Mesendoderm (in vitro differentiated cells): ENCODE measurements around the gene LMF1.

Experiments used
- DNase-seq: peaks from one replicate; pipeline ENCODE4 v3.0.0; 2013
- H2AK5ac ChIP-seq: 2 replicates; pipeline ENCODE4 v1.6.1; 2013; ENCODE audit warnings: low read length, inconsistent platforms
- H2BK120ac ChIP-seq: 2 replicates; pipeline ENCODE4 v1.6.1; 2013; ENCODE audit warnings: low read depth, mild to moderate bottlenecking, low read length, moderate library complexity, mixed read lengths
- H2BK15ac ChIP-seq: replicated peaks from 2 replicates; pipeline ENCODE4 v1.6.1; 2013; ENCODE audit warnings: low read depth, mild to moderate bottlenecking, moderate library complexity
- H2BK5ac ChIP-seq: 2 replicates; pipeline ENCODE4 v1.6.1; 2013; ENCODE audit warnings: low read length, inconsistent platforms
- H3K18ac ChIP-seq: 2 replicates; pipeline ENCODE4 v1.6.1; 2013; ENCODE audit warnings: mild to moderate bottlenecking, low read length, mixed read lengths
- H3K23ac ChIP-seq: one replicate; pipeline ENCODE4 v1.6.1; 2013; ENCODE audit warnings: low read length
- H3K27ac ChIP-seq: 2 replicates; pipeline ENCODE4 v1.5.1; 2013; ENCODE audit warnings: low read depth, mild to moderate bottlenecking, inconsistent platforms, low read length, moderate library complexity
- H3K27me3 ChIP-seq: 2 replicates; pipeline ENCODE4 v1.6.1; 2013; ENCODE audit warnings: low read length, control low read depth, mild to moderate bottlenecking, inconsistent platforms; ENCODE audit not compliant: insufficient read depth, poor library complexity
- H3K36me3 ChIP-seq: 2 replicates; pipeline ENCODE4 v1.6.1; 2013; ENCODE audit warnings: low read length, inconsistent platforms; ENCODE audit not compliant: control insufficient read depth, insufficient read depth
- H3K4ac ChIP-seq: one replicate; pipeline ENCODE4 v1.6.1; 2013; ENCODE audit warnings: low read depth, mild to moderate bottlenecking, low read length, moderate library complexity
- H3K4me1 ChIP-seq: 2 replicates; pipeline ENCODE4 v1.6.1; 2013; ENCODE audit warnings: low read depth, low read length, inconsistent platforms; ENCODE audit not compliant: control insufficient read depth
- H3K4me2 ChIP-seq: 2 replicates; pipeline ENCODE4 v1.6.1; 2013; ENCODE audit warnings: low read length
- H3K4me3 ChIP-seq: 2 replicates; pipeline ENCODE4 v1.5.1; 2013; ENCODE audit warnings: mild to moderate bottlenecking, low read length
- H3K56ac ChIP-seq: one replicate; pipeline ENCODE4 v1.6.1; 2013; ENCODE audit warnings: low read length
- H3K79me1 ChIP-seq: 2 replicates; pipeline ENCODE4 v1.6.1; 2013; ENCODE audit warnings: low read length, inconsistent platforms
- H3K79me2 ChIP-seq: 2 replicates; pipeline ENCODE4 v1.6.1; 2013; ENCODE audit warnings: mild to moderate bottlenecking, low read length; ENCODE audit not compliant: control insufficient read depth, insufficient read depth
- H3K9ac ChIP-seq: 2 replicates; pipeline ENCODE4 v1.6.1; 2013; ENCODE audit warnings: low read length, inconsistent platforms
- H4K5ac ChIP-seq: one replicate; pipeline ENCODE4 v1.6.1; 2013; ENCODE audit warnings: low read length
- H4K8ac ChIP-seq: one replicate; pipeline ENCODE4 v1.6.1; 2013; ENCODE audit warnings: low read depth, mild to moderate bottlenecking, control low read depth, low read length, moderate library complexity
- WGBS: extraction: QIAGEN DNeasy Blood & Tissue Kit; methylation state at CpG from one replicate; pipeline ENCODE4 v1.1.7; 2013; ENCODE audit warnings: low lambda C conversion rate, missing lambda C conversion rate; ENCODE audit not compliant: insufficient coverage; ENCODE audit errors: extremely low coverage; 5-methylcytosine and 5-hydroxymethylcytosine counted together

The LMF1 gene

DNA sequence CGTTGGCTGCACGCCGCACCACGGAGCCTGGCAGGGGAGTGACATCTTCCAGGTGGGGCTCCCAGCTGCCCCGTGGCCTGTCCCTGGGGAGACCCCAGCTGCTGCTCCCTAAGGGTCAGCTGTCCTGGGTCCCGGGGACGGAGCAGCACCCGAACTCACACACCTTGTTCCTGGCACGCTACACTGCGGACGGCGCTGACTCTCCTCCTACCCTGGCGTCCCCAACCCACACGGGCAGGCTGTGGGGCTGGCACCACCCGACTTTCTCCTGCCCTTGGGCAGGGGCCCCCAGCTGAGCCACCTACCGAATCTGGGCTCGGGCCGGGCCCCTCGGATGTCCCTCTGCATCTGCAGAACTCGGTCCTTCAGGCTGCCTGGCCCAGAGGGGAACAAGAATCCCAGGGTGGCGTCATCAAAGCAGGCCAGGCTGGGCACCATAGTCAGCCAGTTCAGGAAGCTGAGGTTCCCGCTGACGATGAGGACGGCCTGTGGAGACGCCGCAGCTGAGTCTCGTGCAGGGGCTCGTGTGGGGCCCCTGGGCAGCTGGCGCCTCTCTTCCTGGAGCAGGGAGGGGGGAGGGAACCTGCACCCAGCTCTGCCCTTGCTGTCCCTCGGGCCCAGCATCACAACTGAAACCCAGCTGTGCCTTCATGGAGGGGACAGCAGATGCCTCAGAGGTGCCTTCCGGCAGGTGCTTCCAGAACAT is 99.8 kb downstream of the LMF1 start:
- Histone ChIP-seq H2BK5ac (no peak overlapping the region), H2BK120ac (no peak overlapping the region)
- WGBS = no CpG with 5 or more reads among the region's 31 CpGs

DNA sequence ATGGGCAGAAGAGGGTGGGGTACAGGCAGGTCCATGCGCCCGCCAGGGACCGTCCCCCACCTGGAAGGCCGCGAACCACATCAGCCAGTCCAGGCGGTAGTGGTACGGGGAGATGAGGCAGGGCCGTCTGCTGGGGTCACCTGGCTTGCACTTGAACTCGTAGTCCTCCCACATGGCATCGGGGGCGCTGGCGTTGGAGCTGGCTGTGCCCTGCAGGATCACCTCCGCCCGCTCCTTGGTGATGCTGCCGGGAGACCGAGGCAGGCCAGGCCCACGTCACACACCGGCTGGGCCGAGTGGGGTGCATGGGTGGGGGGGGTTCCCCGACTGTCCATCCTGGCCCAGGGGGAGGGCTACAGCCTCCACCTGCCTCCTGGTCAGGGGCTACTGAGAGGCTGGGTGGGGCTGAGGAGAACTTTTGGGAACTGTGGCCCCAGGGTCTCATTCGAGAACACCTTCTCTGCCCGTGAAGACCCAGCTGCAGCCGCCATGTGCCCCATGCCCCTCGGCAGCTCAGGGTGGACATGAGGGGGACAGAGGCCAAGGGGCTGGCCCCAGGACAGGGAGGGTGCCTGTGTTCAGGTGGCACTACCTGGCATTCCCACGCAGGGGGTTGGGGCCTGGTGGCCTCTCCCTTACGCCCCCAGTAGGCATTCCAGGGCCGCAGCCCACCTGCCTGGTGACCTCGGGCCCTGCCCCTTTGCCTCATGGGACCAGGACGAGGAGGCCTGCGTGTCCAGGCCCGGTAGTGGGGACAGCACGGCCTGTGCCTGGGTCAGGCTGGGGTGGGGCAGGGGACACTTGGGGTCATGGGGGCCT is 100.8 kb downstream of the LMF1 start:
- DNase-seq = no peak
- Histone ChIP-seq H2BK15ac (no peak overlapping the region), H3K27ac (no peak overlapping the region), H3K4me3 (no peak overlapping the region), H2AK5ac (no peak overlapping the region), H3K36me3 (no peaks in the 10 kb centered on the region), H3K4ac (no peak overlapping the region), H3K27me3 (no peaks in the 10 kb centered on the region), H3K79me1 (no peaks in the 10 kb centered on the region), H3K18ac (no peak overlapping the region), H4K8ac (no peak overlapping the region), H3K79me2 (no peaks in the 10 kb centered on the region), H4K5ac (no peak overlapping the region), H3K4me2 (no peak overlapping the region), H3K9ac (no peak overlapping the region), H3K23ac (no peak overlapping the region), H3K4me1 (no peaks in the 10 kb centered on the region), H2BK5ac (no peak overlapping the region), H3K56ac (no peak overlapping the region), H2BK120ac (no peak overlapping the region)
- WGBS = no CpG with 5 or more reads among the region's 32 CpGs

More for the DNA sequence above, 99.8 kb downstream of the LMF1 start:
- Histone ChIP-seq H3K4me3 (no peak overlapping the region), H3K79me1 (no peaks in the 10 kb centered on the region), H2BK15ac (no peak overlapping the region), H3K27me3 (no peaks in the 10 kb centered on the region), H3K27ac (no peak overlapping the region), H4K8ac (no peak overlapping the region), H3K79me2 (no peaks in the 10 kb centered on the region), H3K23ac (no peak overlapping the region), H2AK5ac (no peak overlapping the region), H3K4me2 (no peak overlapping the region), H3K56ac (no peak overlapping the region), H3K4ac (no peak overlapping the region), H3K4me1 (no peaks in the 10 kb centered on the region), H3K36me3 (no peaks in the 10 kb centered on the region), H3K9ac (no peak overlapping the region), H4K5ac (no peak overlapping the region), H3K18ac (no peak overlapping the region)
- no peak for DNase-seq

DNA sequence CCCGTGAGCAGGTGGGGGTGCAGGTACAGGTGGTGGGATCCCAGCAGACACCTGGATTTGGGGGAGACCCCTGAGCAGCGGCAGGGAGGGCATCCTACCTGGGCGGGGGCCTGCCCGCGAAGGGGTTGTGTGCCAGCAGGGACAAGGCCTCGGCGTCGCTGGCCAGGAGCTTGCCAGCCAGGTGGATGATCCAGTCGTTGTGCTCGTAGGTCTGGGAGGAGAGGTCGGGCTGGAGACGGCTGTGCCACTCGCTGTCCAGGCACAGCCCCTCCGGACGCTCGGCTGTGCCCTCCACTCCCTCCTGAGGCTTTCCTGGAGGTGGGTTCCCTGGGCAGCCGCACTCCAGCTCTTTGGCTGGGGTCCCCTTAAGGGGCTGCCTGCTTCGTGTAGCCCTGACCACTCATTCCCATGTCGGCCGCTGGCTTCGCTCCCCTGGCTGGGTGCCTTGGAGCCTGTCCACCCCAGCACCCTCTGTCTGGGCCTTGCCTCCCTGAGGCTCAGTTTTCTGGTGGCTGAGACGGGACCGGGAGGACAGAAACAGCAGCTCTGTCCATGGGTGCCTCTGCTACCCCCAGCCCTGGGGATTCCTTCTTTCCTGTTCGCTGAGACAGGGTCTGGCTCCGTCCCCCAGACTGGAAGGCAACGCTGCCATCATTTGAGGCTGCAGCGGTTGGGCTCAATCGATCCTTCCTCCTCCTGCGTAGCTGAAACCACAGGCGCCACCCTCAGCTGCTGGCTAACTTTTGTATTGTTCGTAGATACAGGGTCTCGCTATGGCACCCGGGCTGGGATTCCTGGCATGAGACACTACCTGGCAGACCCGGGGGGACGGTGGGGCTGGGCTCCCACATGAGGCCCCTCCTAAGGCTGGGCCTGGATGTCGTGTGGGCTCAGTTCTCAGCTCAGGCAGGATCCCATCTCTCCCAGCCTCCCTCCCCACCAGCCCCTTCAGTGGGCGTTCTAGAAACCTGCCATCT is 101.7 kb downstream of the LMF1 start:
- Histone ChIP-seq H3K9ac (no peak overlapping the region), H3K4me1 (no peaks in the 10 kb centered on the region), H2BK120ac (no peak overlapping the region), H4K8ac (no peak overlapping the region), H2AK5ac (no peak overlapping the region), H4K5ac (no peak overlapping the region), H3K79me2 (no peaks in the 10 kb centered on the region), H3K4me3 (no peak overlapping the region), H3K23ac (no peak overlapping the region), H3K27ac (no peak overlapping the region), H2BK15ac (no peak overlapping the region), H3K36me3 (no peaks in the 10 kb centered on the region), H3K4ac (no peak overlapping the region), H2BK5ac (no peak overlapping the region), H3K27me3 (no peaks in the 10 kb centered on the region), H3K79me1 (no peaks in the 10 kb centered on the region), H3K56ac (no peak overlapping the region), H3K18ac (no peak overlapping the region), H3K4me2 (no peak overlapping the region)
- WGBS = no CpG with 5 or more reads among the region's 37 CpGs
- DNase-seq = no peak

DNA sequence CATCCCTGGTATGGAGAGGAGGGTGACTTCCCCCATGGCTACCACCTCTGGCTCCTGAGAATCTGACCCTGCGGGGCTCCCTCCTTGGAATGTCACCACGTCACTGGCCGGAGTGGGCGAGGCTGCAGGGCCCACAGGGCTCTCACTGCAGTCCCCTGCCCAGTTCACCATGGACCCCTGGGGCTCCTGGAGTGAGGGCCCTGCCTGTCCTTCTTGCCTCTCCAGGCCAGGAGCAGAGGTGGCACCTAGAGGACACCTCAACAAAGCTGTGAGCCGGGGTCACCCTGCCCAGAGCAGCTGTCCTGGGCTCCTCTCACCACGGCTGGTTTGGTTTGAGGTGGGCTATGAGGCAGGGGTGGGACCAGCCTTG is 102.4 kb downstream of the LMF1 start:
- H3K4ac ChIP-seq = no peak overlapping the region
- H3K27ac ChIP-seq = no peak overlapping the region
- no peak overlapping the region for H3K9ac ChIP-seq
- no peaks in the 10 kb centered on the region for H3K36me3 ChIP-seq
- H2BK120ac ChIP-seq = no peak overlapping the region
- no peaks in the 10 kb centered on the region for H3K27me3 ChIP-seq
- no peak overlapping the region for H3K18ac ChIP-seq
- H3K79me1 ChIP-seq = no peaks in the 10 kb centered on the region
- no peak overlapping the region for H2AK5ac ChIP-seq
- no peaks in the 10 kb centered on the region for H3K79me2 ChIP-seq
- H4K8ac ChIP-seq = no peak overlapping the region
- no CpG with 5 or more reads among the region's 6 CpGs for WGBS
- no peak overlapping the region for H3K4me3 ChIP-seq
- no peak overlapping the region for H3K4me2 ChIP-seq
- no peak overlapping the region for H3K23ac ChIP-seq
- DNase-seq = no peak
- H2BK5ac ChIP-seq = no peak overlapping the region
- no peak overlapping the region for H2BK15ac ChIP-seq
- H4K5ac ChIP-seq = no peak overlapping the region
- H3K4me1 ChIP-seq = no peaks in the 10 kb centered on the region
- H3K56ac ChIP-seq = no peak overlapping the region

DNA sequence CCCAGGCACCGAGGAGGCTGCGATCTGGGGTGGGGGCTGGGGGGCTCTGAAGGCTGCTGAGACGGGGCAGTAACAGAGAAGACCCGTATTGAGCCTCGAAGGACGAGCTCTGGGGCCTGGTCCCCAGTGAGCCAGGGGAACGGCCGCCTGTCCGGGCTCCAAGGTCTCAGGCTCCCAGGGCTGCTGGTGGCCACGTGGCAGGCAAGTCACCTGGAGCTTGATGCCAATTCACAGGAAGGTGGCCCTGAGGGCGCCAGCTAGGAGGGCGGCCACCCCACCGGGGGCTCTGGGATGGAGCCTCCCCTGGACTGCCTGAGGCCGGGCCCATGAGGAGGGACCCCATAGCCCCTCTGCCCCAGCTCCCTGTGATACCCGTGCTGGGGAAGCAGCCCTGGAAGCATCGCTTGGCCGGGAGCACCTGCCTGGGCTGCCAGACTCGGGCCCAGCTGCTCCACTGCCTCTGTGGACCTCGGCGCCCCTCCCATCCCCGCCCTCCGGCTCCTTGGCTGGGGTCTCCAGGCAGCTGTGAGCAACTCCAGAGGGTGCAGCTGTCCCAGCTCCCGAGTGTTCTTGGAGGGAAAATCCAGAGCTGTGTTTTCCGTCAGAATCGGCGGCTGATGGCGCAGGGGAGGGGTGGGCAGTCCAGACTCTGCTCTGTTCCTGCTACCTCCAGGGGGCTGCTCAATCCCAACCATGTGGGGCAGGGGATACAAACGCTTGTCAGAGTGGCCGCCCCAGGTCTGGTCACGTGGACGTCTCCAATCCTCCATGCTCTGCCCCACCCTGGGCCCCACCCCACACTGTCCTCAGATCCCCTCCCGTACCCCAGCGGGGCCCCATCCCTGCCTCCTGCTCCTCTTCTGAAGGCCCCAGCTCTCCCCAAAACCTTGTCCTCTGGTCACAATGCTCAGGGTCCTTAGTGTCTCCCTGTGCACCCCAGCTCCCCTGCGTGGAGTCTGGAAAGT is 103.1 kb downstream of the LMF1 start:
- Histone ChIP-seq H4K5ac (no peak overlapping the region), H3K27ac (no peak overlapping the region), H2BK120ac (no peak overlapping the region), H3K4me1 (no peaks in the 10 kb centered on the region), H3K4ac (no peak overlapping the region), H3K9ac (no peak overlapping the region), H3K36me3 (no peaks in the 10 kb centered on the region), H3K23ac (no peak overlapping the region), H2AK5ac (no peak overlapping the region), H3K18ac (no peak overlapping the region), H3K79me2 (no peaks in the 10 kb centered on the region), H4K8ac (no peak overlapping the region), H2BK5ac (no peak overlapping the region), H3K79me1 (no peaks in the 10 kb centered on the region), H2BK15ac (no peak overlapping the region), H3K27me3 (no peaks in the 10 kb centered on the region), H3K4me3 (no peak overlapping the region), H3K4me2 (no peak overlapping the region), H3K56ac (no peak overlapping the region)
- DNase-seq = no peak
- WGBS = no CpG with 5 or more reads among the region's 34 CpGs
